ENCODE data around the gene INS.

Gene INS

DNA sequence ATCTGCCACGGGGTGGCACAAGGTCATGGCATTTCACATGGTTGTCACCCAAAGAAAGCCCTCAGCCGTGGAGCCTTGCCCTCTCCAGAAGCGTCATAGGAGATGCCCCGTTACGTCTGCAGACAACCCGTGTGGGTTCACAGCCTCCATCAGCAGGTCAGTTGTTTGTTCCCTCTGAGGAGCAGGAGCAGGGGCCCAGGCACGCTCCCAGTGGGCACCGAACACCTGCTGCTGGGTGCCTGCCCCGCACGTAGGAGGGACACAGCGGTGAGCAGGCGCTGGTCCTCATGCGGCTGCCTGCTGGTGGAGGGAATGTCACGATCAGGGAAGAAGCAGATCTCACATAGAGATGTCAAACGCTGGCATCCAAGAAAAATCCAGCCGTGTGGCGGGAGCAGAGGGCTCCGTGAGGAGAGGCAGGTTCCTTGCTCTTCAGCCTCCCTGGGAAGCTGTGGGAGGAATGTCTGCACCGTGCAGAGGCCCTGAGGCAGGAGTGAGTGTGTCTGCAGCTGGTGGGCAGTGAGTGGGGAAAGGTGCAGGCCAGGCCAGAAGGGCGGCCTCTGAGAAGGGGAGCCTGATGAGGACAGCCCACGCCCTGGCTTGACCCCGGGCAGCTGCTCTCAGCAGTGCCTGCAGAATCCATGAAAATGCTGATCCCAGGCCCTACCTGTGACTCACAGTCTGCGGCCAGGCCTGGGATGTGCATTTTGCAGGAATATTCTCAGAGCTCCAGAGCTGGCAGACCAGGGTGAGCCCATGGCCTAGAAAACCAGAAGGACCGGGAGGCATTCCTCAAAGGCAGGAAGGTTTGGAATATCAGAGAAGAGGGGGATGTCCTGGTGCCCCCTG lies 47.0 kb upstream of the INS start:
- Histone ChIP-seq H4K8ac (ENCODE audit: low read depth, low read length) (no peak overlapping the region), H3K4me1 (ENCODE audit: control insufficient read depth, low read depth, low read length) (no peaks in the 10 kb centered on the region), H3K56ac (ENCODE audit: low read length) (no peak overlapping the region), H3K27ac (ENCODE audit: low read depth, low read length) (no peak overlapping the region), H3K9ac (ENCODE audit: low read length) (no peak overlapping the region), H3K79me2 (ENCODE audit: control insufficient read depth, insufficient read depth, low read length) (no peaks in the 10 kb centered on the region), H2BK5ac (ENCODE audit: low read length) (no peak overlapping the region), H3K4me2 (ENCODE audit: low read length) (no peak overlapping the region), H3K4me3 (ENCODE audit: low read length) (no peak overlapping the region), H3K23ac (ENCODE audit: low read length) (no peak overlapping the region), H2BK15ac (replicated peaks; ENCODE audit: low read depth) (no peak overlapping the region), H3K4ac (ENCODE audit: low read depth, low read length) (no peak overlapping the region), H4K5ac (ENCODE audit: low read length) (no peak overlapping the region), H3K36me3 (ENCODE audit: control insufficient read depth, insufficient read depth, low read length) (no peaks in the 10 kb centered on the region), H2BK120ac (ENCODE audit: low read depth, low read length) (no peak overlapping the region), H2AK5ac (ENCODE audit: low read length) (no peak overlapping the region), H3K18ac (ENCODE audit: low read length) (no peak overlapping the region), H3K79me1 (ENCODE audit: low read length) (no peaks in the 10 kb centered on the region), H3K27me3 (ENCODE audit: insufficient read depth, low read length, poor library complexity) (no peaks in the 10 kb centered on the region)
- no CpG with 5 or more reads among the region's 24 CpGs for WGBS (ENCODE audit: extremely low coverage, insufficient coverage, low lambda C conversion rate)
- DNase-seq = no peak

DNA sequence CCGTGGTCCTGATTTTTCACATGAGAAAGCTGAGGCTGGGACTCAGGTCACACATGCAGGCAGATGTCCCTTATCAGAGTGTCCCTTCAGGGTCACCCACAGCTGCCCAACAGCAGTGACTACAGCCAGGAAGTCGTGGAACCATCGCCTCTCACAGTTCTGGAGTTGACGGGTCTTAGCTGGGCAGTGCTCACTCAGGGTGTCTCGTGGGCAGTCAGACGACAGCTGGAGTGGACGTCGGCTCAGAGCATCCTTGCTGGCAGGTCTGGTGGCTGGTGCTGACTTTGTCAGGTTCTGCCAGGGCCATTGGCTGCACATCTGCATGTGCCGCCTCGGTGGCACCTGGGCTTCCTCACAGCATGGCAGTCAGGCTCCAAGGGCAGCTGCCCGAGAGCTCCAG lies 46.2 kb upstream of the INS start:
- Histone ChIP-seq H4K8ac (ENCODE audit: low read depth, low read length) (no peak overlapping the region), H3K79me1 (ENCODE audit: low read length) (no peaks in the 10 kb centered on the region), H3K23ac (ENCODE audit: low read length) (no peak overlapping the region), H4K5ac (ENCODE audit: low read length) (no peak overlapping the region), H3K4me1 (ENCODE audit: control insufficient read depth, low read depth, low read length) (no peaks in the 10 kb centered on the region), H2AK5ac (ENCODE audit: low read length) (no peak overlapping the region), H3K18ac (ENCODE audit: low read length) (no peak overlapping the region), H2BK120ac (ENCODE audit: low read depth, low read length) (no peak overlapping the region), H3K56ac (ENCODE audit: low read length) (no peak overlapping the region), H2BK5ac (ENCODE audit: low read length) (no peak overlapping the region), H2BK15ac (replicated peaks; ENCODE audit: low read depth) (no peak overlapping the region), H3K4me3 (ENCODE audit: low read length) (no peak overlapping the region), H3K4ac (ENCODE audit: low read depth, low read length) (no peak overlapping the region), H3K9ac (ENCODE audit: low read length) (no peak overlapping the region), H3K27ac (ENCODE audit: low read depth, low read length) (no peak overlapping the region), H3K79me2 (ENCODE audit: control insufficient read depth, insufficient read depth, low read length) (no peaks in the 10 kb centered on the region), H3K4me2 (ENCODE audit: low read length) (no peak overlapping the region), H3K27me3 (ENCODE audit: insufficient read depth, low read length, poor library complexity) (no peaks in the 10 kb centered on the region), H3K36me3 (ENCODE audit: control insufficient read depth, insufficient read depth, low read length) (no peaks in the 10 kb centered on the region)
- no CpG with 5 or more reads among the region's 11 CpGs for WGBS (ENCODE audit: extremely low coverage, insufficient coverage, low lambda C conversion rate)
- DNase-seq = no peak

DNA sequence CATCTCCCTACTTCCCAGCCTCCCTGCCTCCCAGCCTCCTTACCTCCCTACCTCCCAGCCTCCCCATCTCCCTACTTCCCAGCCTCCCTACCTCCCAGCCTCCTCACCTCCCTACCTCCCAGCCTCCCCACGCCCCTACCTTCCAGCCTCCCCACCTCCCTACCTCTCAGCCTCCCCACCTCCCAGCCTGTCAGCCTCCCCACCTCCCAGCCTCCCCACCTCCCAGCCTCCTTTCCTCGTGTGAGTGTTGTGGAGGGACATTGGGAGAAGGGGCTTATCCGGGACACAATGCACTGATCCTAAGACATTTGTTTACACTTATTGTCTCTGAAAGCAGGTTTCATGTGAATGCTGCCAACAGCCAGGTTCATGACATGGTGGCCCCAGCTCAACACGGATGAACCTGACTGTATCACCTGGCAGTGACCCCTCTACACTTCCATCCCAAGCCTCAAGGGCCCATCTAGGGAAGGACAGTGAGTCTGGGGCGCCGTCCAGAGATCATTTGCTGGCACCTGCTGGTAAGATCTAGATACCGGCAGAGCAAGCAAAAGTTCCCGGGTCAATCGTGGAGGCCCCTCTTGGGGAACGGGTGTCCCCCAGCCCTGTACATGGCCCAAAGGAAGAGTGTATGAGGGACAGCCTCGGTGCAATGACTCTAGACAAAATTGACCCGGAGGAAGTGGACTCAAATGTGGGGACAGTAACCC lies 45.1 kb upstream of the INS start:
- Histone ChIP-seq H3K4me3 (ENCODE audit: low read length) (no peak overlapping the region), H3K4ac (ENCODE audit: low read depth, low read length) (no peak overlapping the region), H3K23ac (ENCODE audit: low read length) (no peak overlapping the region), H3K79me1 (ENCODE audit: low read length) (no peaks in the 10 kb centered on the region), H4K5ac (ENCODE audit: low read length) (no peak overlapping the region), H3K18ac (ENCODE audit: low read length) (no peak overlapping the region), H3K27me3 (ENCODE audit: insufficient read depth, low read length, poor library complexity) (no peaks in the 10 kb centered on the region), H3K4me2 (ENCODE audit: low read length) (no peak overlapping the region), H2BK5ac (ENCODE audit: low read length) (no peak overlapping the region), H2BK120ac (ENCODE audit: low read depth, low read length) (no peak overlapping the region), H3K9ac (ENCODE audit: low read length) (no peak overlapping the region), H2AK5ac (ENCODE audit: low read length) (no peak overlapping the region), H4K8ac (ENCODE audit: low read depth, low read length) (no peak overlapping the region), H2BK15ac (replicated peaks; ENCODE audit: low read depth) (no peak overlapping the region), H3K56ac (ENCODE audit: low read length) (no peak overlapping the region), H3K36me3 (ENCODE audit: control insufficient read depth, insufficient read depth, low read length) (no peaks in the 10 kb centered on the region), H3K79me2 (ENCODE audit: control insufficient read depth, insufficient read depth, low read length) (no peaks in the 10 kb centered on the region), H3K4me1 (ENCODE audit: control insufficient read depth, low read depth, low read length) (no peaks in the 10 kb centered on the region), H3K27ac (ENCODE audit: low read depth, low read length) (no peak overlapping the region)
- no CpG with 5 or more reads among the region's 12 CpGs for WGBS (ENCODE audit: extremely low coverage, insufficient coverage, low lambda C conversion rate)
- no peak for DNase-seq

DNA sequence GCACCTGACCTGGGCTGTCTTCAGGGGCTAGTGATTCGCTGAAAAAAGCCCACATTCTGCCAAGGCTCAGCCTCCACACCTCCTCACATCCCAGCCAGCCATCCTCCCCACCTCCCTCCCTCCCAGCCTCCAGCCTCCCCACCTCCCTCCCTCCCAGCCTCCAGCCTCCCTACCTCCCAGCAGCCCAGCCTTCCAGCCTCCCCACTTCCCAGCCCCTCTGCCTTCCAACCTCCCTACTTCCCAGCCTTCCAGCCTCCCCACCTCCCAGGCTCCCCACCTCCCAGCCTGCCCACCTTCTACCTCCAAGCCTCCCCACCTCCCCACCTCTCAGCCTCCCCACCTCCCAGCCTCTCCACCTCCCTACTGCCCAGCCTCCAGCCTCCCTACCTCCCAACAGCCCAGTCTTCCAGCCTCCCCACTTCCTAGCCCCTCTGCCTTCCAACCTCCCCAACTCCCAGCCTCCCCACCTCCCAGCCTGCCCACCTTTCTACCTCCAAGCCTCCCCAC lies 44.3 kb upstream of the INS start:
- no CpG with 5 or more reads among the region's 1 CpG for WGBS (ENCODE audit: extremely low coverage, insufficient coverage, low lambda C conversion rate)
- Histone ChIP-seq H2AK5ac (ENCODE audit: low read length) (no peak overlapping the region), H3K4me2 (ENCODE audit: low read length) (no peak overlapping the region), H2BK120ac (ENCODE audit: low read depth, low read length) (no peak overlapping the region), H3K9ac (ENCODE audit: low read length) (no peak overlapping the region), H3K4ac (ENCODE audit: low read depth, low read length) (no peak overlapping the region), H3K79me2 (ENCODE audit: control insufficient read depth, insufficient read depth, low read length) (no peaks in the 10 kb centered on the region), H3K27me3 (ENCODE audit: insufficient read depth, low read length, poor library complexity) (no peaks in the 10 kb centered on the region), H3K79me1 (ENCODE audit: low read length) (no peaks in the 10 kb centered on the region), H3K4me3 (ENCODE audit: low read length) (no peak overlapping the region), H3K27ac (ENCODE audit: low read depth, low read length) (no peak overlapping the region), H3K18ac (ENCODE audit: low read length) (no peak overlapping the region), H2BK15ac (replicated peaks; ENCODE audit: low read depth) (no peak overlapping the region), H2BK5ac (ENCODE audit: low read length) (no peak overlapping the region), H3K4me1 (ENCODE audit: control insufficient read depth, low read depth, low read length) (no peaks in the 10 kb centered on the region), H3K36me3 (ENCODE audit: control insufficient read depth, insufficient read depth, low read length) (no peaks in the 10 kb centered on the region), H4K8ac (ENCODE audit: low read depth, low read length) (no peak overlapping the region), H4K5ac (ENCODE audit: low read length) (no peak overlapping the region), H3K56ac (ENCODE audit: low read length) (no peak overlapping the region), H3K23ac (ENCODE audit: low read length) (no peak overlapping the region)
- no peak for DNase-seq

DNA sequence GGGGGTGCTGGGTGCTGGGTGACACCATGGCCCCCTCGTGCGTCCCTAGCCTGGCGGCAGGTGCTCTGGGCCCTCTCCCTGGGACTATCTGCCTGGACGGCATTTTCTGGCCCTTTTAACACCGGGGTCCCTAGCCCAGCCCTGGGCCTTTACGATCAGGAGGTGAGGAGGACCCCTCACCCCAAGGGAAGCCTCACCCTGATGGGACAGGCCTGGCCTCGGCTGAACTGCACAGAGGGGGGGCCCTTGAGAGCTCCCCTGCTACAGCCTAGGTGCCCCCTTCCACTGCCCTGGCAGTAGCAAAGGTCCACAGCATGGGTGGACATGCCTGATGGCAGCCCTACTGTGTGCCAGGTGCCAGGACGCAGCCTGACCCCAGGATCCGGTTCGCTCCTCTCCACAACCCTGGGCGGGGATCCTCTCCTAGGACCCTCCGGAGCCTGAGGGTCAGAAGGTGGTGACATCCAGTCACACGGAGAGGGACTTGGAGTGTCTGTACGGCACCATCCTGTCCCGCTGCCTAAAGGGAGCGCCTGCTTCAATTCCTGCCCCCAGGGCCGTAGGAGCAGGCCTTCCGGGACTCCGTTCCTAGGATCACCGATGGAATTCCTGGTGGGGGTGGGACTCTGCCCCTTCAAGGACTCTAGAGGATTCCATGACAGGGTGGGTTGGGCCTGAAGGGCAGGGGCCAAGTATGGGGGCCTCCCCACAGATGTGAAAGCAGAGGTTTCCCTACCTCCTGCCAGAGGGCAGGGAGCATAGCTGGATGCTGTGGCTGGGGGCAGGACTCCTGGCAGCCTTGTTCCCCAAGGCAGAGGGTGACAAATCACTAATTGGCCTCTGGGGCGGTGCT lies 43.6 kb upstream of the INS start:
- Histone ChIP-seq H3K4ac (ENCODE audit: low read depth, low read length) (no peak overlapping the region), H4K8ac (ENCODE audit: low read depth, low read length) (no peak overlapping the region), H3K27me3 (ENCODE audit: insufficient read depth, low read length, poor library complexity) (no peaks in the 10 kb centered on the region), H2BK15ac (replicated peaks; ENCODE audit: low read depth) (no peak overlapping the region), H3K9ac (ENCODE audit: low read length) (no peak overlapping the region), H2BK5ac (ENCODE audit: low read length) (no peak overlapping the region), H2AK5ac (ENCODE audit: low read length) (no peak overlapping the region), H3K27ac (ENCODE audit: low read depth, low read length) (no peak overlapping the region), H3K36me3 (ENCODE audit: control insufficient read depth, insufficient read depth, low read length) (no peaks in the 10 kb centered on the region), H3K18ac (ENCODE audit: low read length) (no peak overlapping the region), H4K5ac (ENCODE audit: low read length) (no peak overlapping the region), H3K79me1 (ENCODE audit: low read length) (no peaks in the 10 kb centered on the region), H3K23ac (ENCODE audit: low read length) (no peak overlapping the region), H3K56ac (ENCODE audit: low read length) (no peak overlapping the region), H3K4me3 (ENCODE audit: low read length) (no peak overlapping the region), H3K79me2 (ENCODE audit: control insufficient read depth, insufficient read depth, low read length) (no peaks in the 10 kb centered on the region), H3K4me2 (ENCODE audit: low read length) (no peak overlapping the region), H3K4me1 (ENCODE audit: control insufficient read depth, low read depth, low read length) (no peaks in the 10 kb centered on the region), H2BK120ac (ENCODE audit: low read depth, low read length) (no peak overlapping the region)
- DNase-seq = no peak
- no CpG with 5 or more reads among the region's 21 CpGs for WGBS (ENCODE audit: extremely low coverage, insufficient coverage, low lambda C conversion rate)
